Gastrocnemius medialis (tissue), 4 donors: ENCODE measurements around the gene LRP5. TPM values are rescaled to one million over a fixed set of nuclear protein-coding genes. Genes with fewer than 3 reads are reported as not detected.

Experiments used
- ATAC-seq, 2 donors: fragments of 150-250 bp; one replicate each; pipeline ENCODE4 v1.9.1; 2016
- DNase-seq, 2 donors: peaks; one replicate each; pipeline ENCODE4 v3.0.0-alpha.2; 2019
- H3K27ac ChIP-seq, 4 donors: fragments of 200-600 bp; sonication (generic); 1 replicate in 1 of 4; 2 replicates in 3 of 4; pipeline ENCODE4 v1.5.1; 2016 to 2018; ENCODE audit warnings: mild to moderate bottlenecking in 2 of 4, moderate library complexity in 1 of 4
- H3K27me3 ChIP-seq, 3 donors: fragments of 200-600 bp; sonication (generic) in 2 of 3; 1 replicate in 1 of 3; 2 replicates in 2 of 3; pipeline versions ENCODE4 v1.5.1 to v1.6.0; 2016 to 2019; ENCODE audit warnings: mild to moderate bottlenecking in 1 of 3, moderate library complexity in 1 of 3
- H3K36me3 ChIP-seq, 2 donors: fragments of 200-600 bp; sonication (generic) in 1 of 2; one replicate each; pipeline ENCODE4 v1.5.1; 2017 to 2018
- H3K4me1 ChIP-seq, 2 donors: fragments of 200-600 bp; sonication (generic) in 1 of 2; one replicate each; pipeline ENCODE4 v1.5.1; 2016 to 2017; ENCODE audit warnings: mild to moderate bottlenecking in 2 of 2
- H3K4me3 ChIP-seq, 4 donors: fragments of 200-600 bp; sonication (generic) in 3 of 4; 1 replicate in 1 of 4; 2 replicates in 3 of 4; pipeline ENCODE4 v1.5.1; 2016 to 2019; ENCODE audit warnings: mild to moderate bottlenecking in 2 of 4
- H3K9me3 ChIP-seq, 3 donors: fragments of 200-600 bp; sonication (generic) in 2 of 3; 1 replicate in 1 of 3; 2 replicates in 2 of 3; pipeline ENCODE4 v1.5.1; 2016 to 2019
- POLR2A ChIP-seq, 2 donors: fragments of 450-650 bp; IDR thresholded peaks; one replicate each; pipeline ENCODE4 v1.6.1; 2017; ENCODE audit warnings: antibody characterized with exemption in 2 of 2, mild to moderate bottlenecking in 2 of 2, moderate library complexity in 2 of 2
- in situ Hi-C, 4 donors: fragments of 200-750 bp; cut with MboI; loops; one replicate each; pipeline versions ENCODE4 v1.15.0 to v1.8.0; 2017; ENCODE audit warnings: low sequenced_read_pairs in 4 of 4
- intact Hi-C: fragments of 100-400 bp; cut with DNase I; formaldehyde crosslinking; loops from one replicate; pipeline ENCODE4 v1.15.1; 2023; ENCODE audit warnings: low total_unique reads
- total RNA-seq, 4 donors: library from RNA; depleted of rRNA; stranded (reverse); fragments of >200 nt; gene quantifications; one replicate each; pipeline versions ENCODE4 v1.1.0 to v1.2.3, GENCODE V29; 2016
- TF ChIP-seq, protein P1 (sequence below), 5 experiments: fragments of 450-650 bp in 3 of 5; fragments of 200-600 bp in 2 of 5; sonication (generic) in 2 of 5; IDR thresholded peaks in 4 of 5; conservative IDR thresholded peaks in 1 of 5; 1 replicate in 4 of 5; 2 replicates in 1 of 5; pipeline ENCODE4 v1.5.1; 2016 to 2019; ENCODE audit warnings: antibody characterized with exemption in 5 of 5, mild to moderate bottlenecking in 3 of 5, moderate library complexity in 3 of 5

The LRP5 gene
- total RNA-seq, 4 donors from 2014 or later = 3.7 to 12.3 (median 8.1) TPM

DNA sequence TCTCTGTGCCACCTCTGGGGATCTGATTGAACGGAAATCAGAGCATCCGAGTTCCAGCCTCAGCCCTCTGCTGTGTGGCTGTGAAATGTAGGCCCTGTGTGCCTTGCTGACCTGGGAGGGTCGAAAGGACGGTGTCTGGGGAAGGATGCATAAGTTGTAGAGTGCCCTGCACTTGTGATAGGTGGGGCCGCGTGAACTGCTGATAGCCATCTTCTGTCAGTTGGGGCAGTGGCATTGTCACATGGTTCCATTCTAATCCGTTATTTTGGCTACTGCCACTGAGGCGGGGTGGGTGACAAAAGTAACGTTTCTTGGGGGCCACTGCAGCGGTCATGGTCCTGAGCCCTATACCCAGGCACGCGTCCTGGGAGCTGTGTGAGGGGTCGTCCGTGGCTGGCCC lies 63.4 kb downstream of the LRP5 start:
- intact Hi-C loops = no loop called here
- in situ Hi-C loops = no loop called here
- no peaks in the 10 kb centered on the region for H3K9me3 ChIP-seq
- no peaks in the 10 kb centered on the region for H3K27me3 ChIP-seq
- DNase-seq (no peak), ATAC-seq (no peak)
- no peaks in the 10 kb centered on the region for H3K36me3 ChIP-seq
- H3K4me3 ChIP-seq = no peak overlapping the region
- no peak overlapping the region for H3K27ac ChIP-seq
- peaks cover 56 to 57% of the 10 kb centered on the region in 2 donors for H3K4me1 ChIP-seq
- TF ChIP-seq POLR2A (IDR thresholded peaks at IDR 0.05) = no peak
- TF ChIP-seq, protein P1, sequence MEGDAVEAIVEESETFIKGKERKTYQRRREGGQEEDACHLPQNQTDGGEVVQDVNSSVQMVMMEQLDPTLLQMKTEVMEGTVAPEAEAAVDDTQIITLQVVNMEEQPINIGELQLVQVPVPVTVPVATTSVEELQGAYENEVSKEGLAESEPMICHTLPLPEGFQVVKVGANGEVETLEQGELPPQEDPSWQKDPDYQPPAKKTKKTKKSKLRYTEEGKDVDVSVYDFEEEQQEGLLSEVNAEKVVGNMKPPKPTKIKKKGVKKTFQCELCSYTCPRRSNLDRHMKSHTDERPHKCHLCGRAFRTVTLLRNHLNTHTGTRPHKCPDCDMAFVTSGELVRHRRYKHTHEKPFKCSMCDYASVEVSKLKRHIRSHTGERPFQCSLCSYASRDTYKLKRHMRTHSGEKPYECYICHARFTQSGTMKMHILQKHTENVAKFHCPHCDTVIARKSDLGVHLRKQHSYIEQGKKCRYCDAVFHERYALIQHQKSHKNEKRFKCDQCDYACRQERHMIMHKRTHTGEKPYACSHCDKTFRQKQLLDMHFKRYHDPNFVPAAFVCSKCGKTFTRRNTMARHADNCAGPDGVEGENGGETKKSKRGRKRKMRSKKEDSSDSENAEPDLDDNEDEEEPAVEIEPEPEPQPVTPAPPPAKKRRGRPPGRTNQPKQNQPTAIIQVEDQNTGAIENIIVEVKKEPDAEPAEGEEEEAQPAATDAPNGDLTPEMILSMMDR (IDR thresholded peaks at IDR 0.05 in 4 of 5, conservative IDR thresholded peaks at IDR 0.05 in 1 of 5) = no peak

DNA sequence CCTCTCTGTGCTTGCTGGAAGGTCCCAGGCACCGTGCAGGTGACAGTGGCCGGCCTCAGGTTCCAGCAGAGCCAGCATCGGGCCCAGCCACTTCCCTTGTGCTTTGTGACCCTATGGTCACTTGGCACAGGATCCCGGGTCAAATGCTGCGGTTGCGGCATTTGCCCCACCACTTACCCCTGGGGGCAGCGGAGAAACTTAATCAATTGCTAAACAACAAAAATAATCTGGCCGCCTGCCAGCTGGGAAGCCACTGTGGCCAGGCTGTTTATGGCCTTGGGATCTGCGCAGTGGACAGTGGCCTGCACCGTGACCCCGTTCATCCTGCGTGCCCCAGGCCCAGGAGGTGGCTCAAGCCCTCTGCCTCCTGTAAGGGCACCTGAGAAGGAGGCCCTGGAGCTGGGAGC lies 65.0 kb downstream of the LRP5 start:
- intact Hi-C loops (no loop called here), in situ Hi-C loops (no loop called here)
- H3K4me3 ChIP-seq = no peak overlapping the region
- no peaks in the 10 kb centered on the region for H3K36me3 ChIP-seq
- H3K4me1 ChIP-seq = peaks cover 46 to 58% of the 10 kb centered on the region in 2 donors
- H3K27me3 ChIP-seq = no peaks in the 10 kb centered on the region
- H3K9me3 ChIP-seq = no peaks in the 10 kb centered on the region
- DNase-seq = no peak
- no peak for TF ChIP-seq POLR2A (IDR thresholded peaks at IDR 0.05)
- TF ChIP-seq, protein P1 (IDR thresholded peaks at IDR 0.05 in 4 of 5, conservative IDR thresholded peaks at IDR 0.05 in 1 of 5) = no peak
- ATAC-seq = no peak
- no peak overlapping the region for H3K27ac ChIP-seq

DNA sequence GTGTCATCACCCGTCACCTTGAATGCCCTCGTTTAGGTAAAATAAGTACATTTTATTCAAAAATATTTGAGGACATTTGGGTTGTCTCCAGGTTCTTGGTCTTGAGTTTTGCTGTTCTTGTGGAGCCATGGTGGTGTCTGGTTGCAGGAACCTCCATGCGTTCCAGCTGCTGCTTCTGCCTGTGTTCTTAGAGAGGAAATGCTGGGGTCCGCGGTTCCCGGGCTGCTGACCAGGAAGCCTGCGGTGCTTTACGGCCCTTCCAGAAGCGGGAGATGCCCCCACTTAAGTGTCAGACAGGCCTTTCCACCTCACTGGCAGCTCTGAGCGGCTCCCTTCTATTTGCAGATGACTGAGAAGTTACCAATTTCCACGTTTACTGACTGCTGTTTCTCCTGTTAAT lies 66.8 kb downstream of the LRP5 start:
- no peaks in the 10 kb centered on the region for H3K27me3 ChIP-seq
- no peaks in the 10 kb centered on the region for H3K36me3 ChIP-seq
- no peak overlapping the region for H3K27ac ChIP-seq
- intact Hi-C loops = no loop called here
- H3K4me1 ChIP-seq = peaks cover 47 to 53% of the 10 kb centered on the region in 2 donors
- no peak for DNase-seq
- in situ Hi-C loops = no loop called here
- no peaks in the 10 kb centered on the region for H3K9me3 ChIP-seq
- TF ChIP-seq, protein P1 (IDR thresholded peaks at IDR 0.05 in 4 of 5, conservative IDR thresholded peaks at IDR 0.05 in 1 of 5) = no peak
- TF ChIP-seq POLR2A (IDR thresholded peaks at IDR 0.05) = no peak
- no peak overlapping the region for H3K4me3 ChIP-seq
- ATAC-seq = no peak

DNA sequence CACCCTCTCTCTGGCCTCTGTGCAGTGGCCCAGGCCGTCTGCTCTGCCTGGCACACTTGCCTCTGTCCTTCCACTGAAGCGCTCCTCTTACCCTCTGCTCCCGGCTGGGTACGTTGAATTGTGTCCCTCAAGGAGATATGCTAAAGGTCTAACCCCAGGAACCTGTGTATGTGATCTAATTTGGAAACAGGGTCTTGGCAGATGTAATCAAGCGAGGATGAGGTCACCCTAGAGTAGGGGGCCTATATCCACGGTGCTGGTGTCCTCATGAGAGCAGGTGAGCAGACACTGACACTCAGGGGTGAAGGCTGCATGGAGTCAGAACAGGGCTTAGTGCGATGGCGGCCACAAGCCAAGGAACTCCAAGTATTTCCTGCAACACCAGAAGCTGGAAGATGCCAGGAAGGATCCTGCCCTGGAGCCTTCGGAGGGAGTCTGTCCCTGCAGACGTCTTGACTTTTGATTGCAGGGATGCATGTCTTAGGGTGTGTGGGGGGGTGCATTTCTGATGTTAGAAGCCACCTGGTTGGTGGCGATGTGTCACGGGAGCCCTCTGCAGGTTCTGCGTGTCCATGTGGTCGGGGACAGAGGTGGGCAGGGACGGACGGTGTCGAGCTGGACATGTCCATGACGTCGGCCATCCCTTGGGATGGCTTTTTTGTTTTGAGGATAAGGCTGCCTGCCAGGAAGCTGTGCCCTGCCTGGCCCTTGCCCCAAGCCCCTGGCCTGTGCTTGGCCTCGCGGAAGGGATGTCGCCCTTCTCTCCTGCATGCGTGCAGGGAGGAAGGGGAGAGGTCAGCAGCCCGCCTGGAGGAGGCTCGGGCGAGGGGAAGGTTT lies 68.6 kb downstream of the LRP5 start:
- peak; percentile 30 to 36 for ATAC-seq
- DNase-seq = no peak
- Histone ChIP-seq H3K27me3 (no peaks in the 10 kb centered on the region), H3K4me3 (peak overlapping the region in 1 of 4 donors; percentile 38), H3K27ac (peak overlapping the region in 3 of 4 donors; percentile 29 to 55 (median 44)), H3K36me3 (no peaks in the 10 kb centered on the region), H3K9me3 (no peaks in the 10 kb centered on the region), H3K4me1 (peaks cover 38% of the 10 kb centered on the region in 2 donors)
- in situ Hi-C loops = loop anchor here in 1 of 4 donors (5.0 kb wide), 1 partner anchor 124 kb away; no protein-coding TSS in a partner anchor
- no peak for TF ChIP-seq POLR2A (IDR thresholded peaks at IDR 0.05)
- TF ChIP-seq, protein P1 (IDR thresholded peaks at IDR 0.05 in 4 of 5, conservative IDR thresholded peaks at IDR 0.05 in 1 of 5) = no peak
- intact Hi-C loops = loop anchor here (5.0 kb wide), 3 partner anchors 66 to 124 kb away; partner anchors contain the start of gene LRP5
